Colon (tissue), 2 donors: ENCODE results near the gene EEF2K.

Experiments used
- FAIRE-seq: peaks from 2 replicates; lab custom pipeline; 2012; peaks lifted over from hg19 to GRCh38; lab: Jason Lieb, UNC
- donor health status: control.
- donor health status: control.

Gene EEF2K

GRCh38 chr16:22317625-22318024 is 111.5 kb downstream of the EEF2K start:
- FAIRE-seq = no peak

- FAIRE-seq = no peak
These were observed 112.7 kb downstream of the EEF2K start for GRCh38 chr16:22318690-22319358.

GRCh38 chr16:22320572-22321339 is 114.7 kb downstream of the EEF2K start:
- no peak for FAIRE-seq

GRCh38 chr16:22321340-22322001 is 115.4 kb downstream of the EEF2K start:
- no peak for FAIRE-seq

GRCh38 chr16:22322021-22322471 is 116.0 kb downstream of the EEF2K start:
- FAIRE-seq = no peak

GRCh38 chr16:22322741-22323140 is 116.7 kb downstream of the EEF2K start:
- no peak for FAIRE-seq

- no peak for FAIRE-seq
These were observed 117.3 kb downstream of the EEF2K start for GRCh38 chr16:22323173-22323958.

GRCh38 chr16:22323959-22324786 is 118.1 kb downstream of the EEF2K start:
- no peak for FAIRE-seq

- no peak for FAIRE-seq
These were observed 118.9 kb downstream of the EEF2K start for GRCh38 chr16:22324787-22325597.

GRCh38 chr16:22325598-22326368 is 119.7 kb downstream of the EEF2K start:
- FAIRE-seq = no peak

- FAIRE-seq = no peak
These were observed 120.2 kb downstream of the EEF2K start for GRCh38 chr16:22326369-22326652.

- FAIRE-seq = no peak
These were observed 120.8 kb downstream of the EEF2K start for GRCh38 chr16:22326771-22327445.

GRCh38 chr16:22327446-22327775 is 121.3 kb downstream of the EEF2K start:
- FAIRE-seq = no peak

- FAIRE-seq = no peak
These were observed 122.1 kb downstream of the EEF2K start for GRCh38 chr16:22328081-22328725.

- no peak for FAIRE-seq
These were observed 123.2 kb downstream of the EEF2K start for GRCh38 chr16:22329199-22329695.

GRCh38 chr16:22330326-22330725 is 124.2 kb downstream of the EEF2K start:
- no peak for FAIRE-seq

GRCh38 chr16:22333457-22333994 is 127.4 kb downstream of the EEF2K start:
- FAIRE-seq = no peak

- no peak for FAIRE-seq
These were observed 129.7 kb downstream of the EEF2K start for GRCh38 chr16:22335668-22336246.
